Esophagus squamous epithelium (tissue), 5 donors: Measurements from ENCODE around the gene ADGRG4. TPM values are rescaled to one million over a fixed set of nuclear protein-coding genes. Genes with fewer than 3 reads are reported as not detected.

Experiments used
- DNase-seq: peaks from one replicate; lab custom pipeline; 2025; lab: John Stamatoyannopoulos, UW
- H3K27ac ChIP-seq, 4 donors: fragments of 200-600 bp; sonication (generic); one replicate each; pipeline ENCODE4 v1.5.1; 2016 to 2019; ENCODE audit warnings: mild to moderate bottlenecking in 1 of 4
- H3K27me3 ChIP-seq, 4 donors: fragments of 200-600 bp; sonication (generic); 1 replicate in 3 of 4; 2 replicates in 1 of 4; pipeline versions ENCODE4 v1.5.1 to v1.6.0; 2017 to 2021; ENCODE audit warnings: antibody characterized with exemption in 1 of 4
- H3K36me3 ChIP-seq, 3 donors: fragments of 200-600 bp; sonication (generic); one replicate each; pipeline ENCODE4 v1.5.1; 2016 to 2019
- H3K4me1 ChIP-seq, 3 donors: fragments of 200-600 bp; sonication (generic); one replicate each; pipeline ENCODE4 v1.5.1; 2017 to 2019
- H3K4me3 ChIP-seq, 4 donors: fragments of 200-600 bp; sonication (generic); 1 replicate in 3 of 4; 2 replicates in 1 of 4; pipeline ENCODE4 v1.5.1; 2016 to 2019; ENCODE audit warnings: mild to moderate bottlenecking in 2 of 4, moderate library complexity in 1 of 4
- H3K9me3 ChIP-seq, 3 donors: fragments of 200-600 bp; sonication (generic); one replicate each; pipeline ENCODE4 v1.5.1; 2016 to 2019
- CTCF ChIP-seq, 6 experiments: fragments of 450-650 bp in 4 of 6; fragments of 200-600 bp in 2 of 6; sonication (generic) in 2 of 6; IDR thresholded peaks; one replicate each; pipeline ENCODE4 v1.5.1; 2016 to 2019; ENCODE audit warnings: antibody characterized with exemption in 6 of 6, mild to moderate bottlenecking in 4 of 6, moderate library complexity in 4 of 6
- POLR2A ChIP-seq, 4 donors: fragments of 450-650 bp; IDR thresholded peaks; one replicate each; pipeline ENCODE4 v1.6.1; 2017; ENCODE audit warnings: antibody characterized with exemption in 4 of 4, mild to moderate bottlenecking in 4 of 4, moderate library complexity in 3 of 4
- WGBS, 2 donors: methylation state at CpG; one replicate each; pipeline ENCODE4 v1.1.5; 2018; 5-methylcytosine and 5-hydroxymethylcytosine counted together
- intact Hi-C: fragments of 100-400 bp; cut with DNase I; formaldehyde crosslinking; loops from one replicate; pipeline ENCODE4 v1.15.0; 2022
- total RNA-seq, 4 donors: library from RNA; depleted of rRNA; stranded (reverse); fragments of >200 nt; gene quantifications; one replicate each; pipeline ENCODE4 v1.1.0, GENCODE V29; 2016
- donor health status: DM: yes; HTN: yes; CAD: no.

The ADGRG4 gene
- total RNA-seq, 4 donors from 2014 or later, result 0.19 TPM; not detected in 3

- peaks cover 0 to 4% (median 0%) of the 10 kb centered on the region in 3 donors for H3K4me1 ChIP-seq
- TF ChIP-seq CTCF (IDR thresholded peaks at IDR 0.05) (no peak), POLR2A (IDR thresholded peaks at IDR 0.05) (no peak)
- no peaks in the 10 kb centered on the region for H3K9me3 ChIP-seq
- H3K27ac ChIP-seq, result peak overlapping the region in 3 of 4 donors; percentile 1 to 63 (median 57)
- H3K36me3 ChIP-seq, result no peaks in the 10 kb centered on the region
- no peak overlapping the region for H3K4me3 ChIP-seq
- 10 to 37% methylated on average over 2 to 4 of the region's 4 CpGs for WGBS, 2 donors
- H3K27me3 ChIP-seq, result no peaks in the 10 kb centered on the region
- no peak for DNase-seq
- intact Hi-C loops, result no loop called here
Observed at GRCh38 chrX:136259543-136259942, 41.2 kb upstream of the ADGRG4 start.

- Histone ChIP-seq H3K9me3 (no peaks in the 10 kb centered on the region), H3K27me3 (no peaks in the 10 kb centered on the region), H3K4me1 (peaks cover 0 to 4% (median 0%) of the 10 kb centered on the region in 3 donors), H3K27ac (peak overlapping the region in 2 of 4 donors; percentile 25 to 44), H3K4me3 (no peak overlapping the region), H3K36me3 (no peaks in the 10 kb centered on the region)
- TF ChIP-seq POLR2A (IDR thresholded peaks at IDR 0.05) (no peak), CTCF (IDR thresholded peaks at IDR 0.05) (no peak)
- DNase-seq, result no peak
- intact Hi-C loops, result no loop called here
Observed at GRCh38 chrX:136260776-136261175, 40.0 kb upstream of the ADGRG4 start.

GRCh38 chrX:136261321-136261720 lies 39.4 kb upstream of the ADGRG4 start:
- DNase-seq, result no peak
- TF ChIP-seq CTCF (IDR thresholded peaks at IDR 0.05), result no peak
- no peak for TF ChIP-seq POLR2A (IDR thresholded peaks at IDR 0.05)
- Histone ChIP-seq H3K4me3 (no peak overlapping the region), H3K9me3 (no peaks in the 10 kb centered on the region), H3K36me3 (no peaks in the 10 kb centered on the region), H3K4me1 (peaks cover 0 to 4% (median 0%) of the 10 kb centered on the region in 3 donors), H3K27me3 (no peaks in the 10 kb centered on the region), H3K27ac (peak overlapping the region in 2 of 4 donors; percentile 25 to 44)
- 71 to 73% methylated on average over 7 of the region's 7 CpGs for WGBS, 2 donors
- intact Hi-C loops, result no loop called here

- no peak for DNase-seq
- 40 to 73% methylated on average over 1 to 5 of the region's 5 CpGs for WGBS, 2 donors
- Histone ChIP-seq H3K4me1 (peaks cover 0 to 4% (median 0%) of the 10 kb centered on the region in 3 donors), H3K4me3 (no peak overlapping the region), H3K27me3 (no peaks in the 10 kb centered on the region), H3K27ac (peak overlapping the region in 1 of 4 donors; percentile 18), H3K36me3 (no peaks in the 10 kb centered on the region), H3K9me3 (no peaks in the 10 kb centered on the region)
- intact Hi-C loops, result no loop called here
- TF ChIP-seq POLR2A (IDR thresholded peaks at IDR 0.05), result no peak
- TF ChIP-seq CTCF (IDR thresholded peaks at IDR 0.05), result no peak
Observed at GRCh38 chrX:136262243-136262642, 38.5 kb upstream of the ADGRG4 start.

- WGBS, 2 donors, result 65 to 69% methylated on average over 7 of the region's 7 CpGs
- peaks cover 0 to 4% (median 0%) of the 10 kb centered on the region in 3 donors for H3K4me1 ChIP-seq
- no peaks in the 10 kb centered on the region for H3K9me3 ChIP-seq
- no peak for TF ChIP-seq CTCF (IDR thresholded peaks at IDR 0.05)
- no peak for TF ChIP-seq POLR2A (IDR thresholded peaks at IDR 0.05)
- H3K36me3 ChIP-seq, result no peaks in the 10 kb centered on the region
- intact Hi-C loops, result no loop called here
- no peak overlapping the region for H3K4me3 ChIP-seq
- H3K27me3 ChIP-seq, result no peaks in the 10 kb centered on the region
- no peak for DNase-seq
- peak overlapping the region in 1 of 4 donors; percentile 18 for H3K27ac ChIP-seq
Observed at GRCh38 chrX:136262812-136263315, 37.9 kb upstream of the ADGRG4 start.
